PC-3 (cell line): ENCODE data around the gene TEDC1. TPM values are rescaled to one million over a fixed set of nuclear protein-coding genes. Genes with fewer than 3 reads are reported as not detected.

ENCODE experiments used
- ATAC-seq: fragments of 200-7000 bp; cut with Tn5 transposase; 2 replicates; pipeline ENCODE4 v1.9.1; 2020; ENCODE audit warnings: mild to moderate bottlenecking, moderate library complexity
- BruUV-seq: library from RNA; stranded (reverse); fragments of 400-500 nt; replicated peaks from 2 replicates; lab custom pipeline; 2021; lab: Mats Ljungman, UMichigan
- CTCF ChIA-PET: fragments of 300-600 bp; sonication (Branson Sonifier 250); formaldehyde crosslinking; loops from one replicate; lab custom pipeline; 2022; ENCODE audit warnings: antibody characterized with exemption; lab: Charles Lee
- POLR2A ChIA-PET: fragments of 300-600 bp; sonication (Branson Sonifier 250); formaldehyde crosslinking; loops from one replicate; lab custom pipeline; 2022; ENCODE audit warnings: antibody characterized with exemption; ENCODE audit not compliant: unreplicated experiment; lab: Charles Lee
- DNase-seq: peaks from one replicate; pipeline ENCODE4 v3.0.0-alpha.2; 2015
- H2AFZ ChIP-seq: fragments of 300-600 bp; sonication (generic); 2 replicates; pipeline ENCODE4 v1.6.0; 2016; ENCODE audit warnings: antibody characterized with exemption, low read length
- H3F3A ChIP-seq: fragments of 300-600 bp; sonication (generic); one replicate; pipeline ENCODE4 v1.6.0; 2017; ENCODE audit warnings: antibody characterized with exemption, low read length, control low read depth, mild to moderate bottlenecking; ENCODE audit not compliant: unreplicated experiment
- H3K27ac ChIP-seq: fragments of 300-600 bp; sonication (generic); 2 replicates; pipeline ENCODE4 v1.5.1; 2016; ENCODE audit warnings: mild to moderate bottlenecking, low read length
- H3K27me3 ChIP-seq: fragments of 300-600 bp; sonication (generic); 2 replicates; pipeline ENCODE4 v1.6.1; 2016; ENCODE audit warnings: low read length, mixed read lengths
- H3K36me3 ChIP-seq: fragments of 300-600 bp; sonication (generic); 2 replicates; pipeline ENCODE4 v1.6.1; 2016; ENCODE audit warnings: low read depth, mixed run types, low read length, mixed read lengths
- H3K4me1 ChIP-seq: fragments of 300-600 bp; sonication (generic); 2 replicates; pipeline ENCODE4 v1.5.1; 2016; ENCODE audit warnings: low read length; ENCODE audit not compliant: insufficient read depth
- H3K4me2 ChIP-seq: fragments of 300-600 bp; sonication (generic); 2 replicates; pipeline ENCODE4 v1.6.0; 2016; ENCODE audit warnings: low read length
- H3K4me3 ChIP-seq: fragments of 300-600 bp; sonication (generic); 2 replicates; pipeline ENCODE4 v1.5.1; 2016; ENCODE audit warnings: mild to moderate bottlenecking, low read length, mixed read lengths
- H3K79me2 ChIP-seq: fragments of 300-600 bp; sonication (generic); 2 replicates; pipeline ENCODE4 v1.6.1; 2017; ENCODE audit warnings: low read length, mixed read lengths
- H3K9ac ChIP-seq: fragments of 300-600 bp; sonication (generic); 2 replicates; pipeline ENCODE4 v1.6.0; 2016; ENCODE audit warnings: mild to moderate bottlenecking, low read length
- H3K9me2 ChIP-seq: fragments of 300-600 bp; sonication (generic); replicated peaks from 2 replicates; pipeline ENCODE4 v1.6.1; 2016; ENCODE audit warnings: mixed run types, low read length, mixed read lengths
- H3K9me3 ChIP-seq: fragments of 300-600 bp; sonication (generic); 2 replicates; pipeline ENCODE4 v1.6.1; 2016; ENCODE audit warnings: low read length, mixed read lengths
- H4K20me1 ChIP-seq: fragments of 300-600 bp; sonication (generic); 2 replicates; pipeline ENCODE4 v1.6.1; 2016; ENCODE audit warnings: low read length, mixed read lengths
- EZH2 ChIP-seq: fragments of 300-600 bp; sonication (generic); IDR thresholded peaks from one replicate; pipeline ENCODE4 v1.6.1; 2017; ENCODE audit warnings: antibody characterized with exemption, mild to moderate bottlenecking, low read length; ENCODE audit not compliant: unreplicated experiment
- EZH2phosphoT487 ChIP-seq: fragments of 300-600 bp; sonication (generic); IDR thresholded peaks from 2 replicates; pipeline ENCODE4 v1.6.1; 2018; ENCODE audit warnings: mild to moderate bottlenecking, antibody characterized with exemption, low read length, borderline replicate concordance
- intact Hi-C: fragments of 100-400 bp; cut with micrococcal nuclease; formaldehyde crosslinking; loops from 2 replicates; pipeline ENCODE4 v1.9.0; 2023
- total RNA-seq: library from RNA; depleted of rRNA; stranded (reverse); fragments of >200 nt; gene quantifications from 2 replicates; pipeline ENCODE4 v1.2.3, GENCODE V29; 2014
- TF ChIP-seq, protein P1 (sequence below): fragments of 300-600 bp; sonication (generic); conservative IDR thresholded peaks from 2 replicates; pipeline ENCODE4 v1.5.1; 2017; ENCODE audit warnings: antibody characterized with exemption, low read depth, mild to moderate bottlenecking, low read length

TEDC1 gene
- total RNA-seq, 1 experiment from 2014 or later = 66.7 TPM

- intact Hi-C loops = no loop called here
- TF ChIP-seq, protein P1, sequence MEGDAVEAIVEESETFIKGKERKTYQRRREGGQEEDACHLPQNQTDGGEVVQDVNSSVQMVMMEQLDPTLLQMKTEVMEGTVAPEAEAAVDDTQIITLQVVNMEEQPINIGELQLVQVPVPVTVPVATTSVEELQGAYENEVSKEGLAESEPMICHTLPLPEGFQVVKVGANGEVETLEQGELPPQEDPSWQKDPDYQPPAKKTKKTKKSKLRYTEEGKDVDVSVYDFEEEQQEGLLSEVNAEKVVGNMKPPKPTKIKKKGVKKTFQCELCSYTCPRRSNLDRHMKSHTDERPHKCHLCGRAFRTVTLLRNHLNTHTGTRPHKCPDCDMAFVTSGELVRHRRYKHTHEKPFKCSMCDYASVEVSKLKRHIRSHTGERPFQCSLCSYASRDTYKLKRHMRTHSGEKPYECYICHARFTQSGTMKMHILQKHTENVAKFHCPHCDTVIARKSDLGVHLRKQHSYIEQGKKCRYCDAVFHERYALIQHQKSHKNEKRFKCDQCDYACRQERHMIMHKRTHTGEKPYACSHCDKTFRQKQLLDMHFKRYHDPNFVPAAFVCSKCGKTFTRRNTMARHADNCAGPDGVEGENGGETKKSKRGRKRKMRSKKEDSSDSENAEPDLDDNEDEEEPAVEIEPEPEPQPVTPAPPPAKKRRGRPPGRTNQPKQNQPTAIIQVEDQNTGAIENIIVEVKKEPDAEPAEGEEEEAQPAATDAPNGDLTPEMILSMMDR = no peak
- TF ChIP-seq EZH2phosphoT487 (no peak), EZH2 (no peak)
- Histone ChIP-seq H3K27me3 (no peaks in the 10 kb centered on the region), H3K4me2 (peak overlapping the region; percentile 99), H3F3A (no peaks in the 10 kb centered on the region), H3K4me1 (peaks cover 24% of the 10 kb centered on the region), H2AFZ (no peak overlapping the region), H3K36me3 (no peaks in the 10 kb centered on the region), H3K9me2 (no peaks in the 10 kb centered on the region), H3K27ac (peak overlapping the region; percentile 72), H3K4me3 (peak overlapping the region; percentile 86), H4K20me1 (peaks cover 11% of the 10 kb centered on the region), H3K79me2 (peaks cover 13% of the 10 kb centered on the region), H3K9me3 (no peaks in the 10 kb centered on the region), H3K9ac (peak overlapping the region; percentile 87)
- TSS peak; percentile 51 for BruUV-seq
- POLR2A ChIA-PET = interaction anchor here (0.5 to 1.7 kb wide), 2 partner anchors 8 to 15 kb away, joined by 3 to 18 read pairs; no protein-coding TSS in a partner anchor
- CTCF ChIA-PET = interaction anchor here (0.6 to 2.7 kb wide), 7 partner anchors 8 to 118 kb away, joined by 3 to 24 read pairs (median 5); no protein-coding TSS in a partner anchor
- ATAC-seq (no peak), DNase-seq (no peak)
Measured at GRCh38 chr14:105488781-105489541, 2.1 kb upstream of the TEDC1 start.

GRCh38 chr14:105489542-105490266 is 1.3 kb upstream of the TEDC1 start:
- intact Hi-C loops = loop anchor here (1.0 to 2.0 kb wide), 4 partner anchors 7 to 118 kb away; no protein-coding TSS in a partner anchor
- Histone ChIP-seq H3K27ac (peak overlapping the region; percentile 72), H3K9me3 (no peaks in the 10 kb centered on the region), H3K9ac (peak overlapping the region; percentile 87), H3F3A (no peaks in the 10 kb centered on the region), H4K20me1 (peaks cover 11% of the 10 kb centered on the region), H3K9me2 (no peaks in the 10 kb centered on the region), H3K79me2 (peaks cover 13% of the 10 kb centered on the region), H3K36me3 (no peaks in the 10 kb centered on the region), H2AFZ (peak overlapping the region; percentile 86), H3K4me3 (peak overlapping the region; percentile 86), H3K4me1 (peaks cover 19% of the 10 kb centered on the region), H3K4me2 (peak overlapping the region; percentile 99), H3K27me3 (no peaks in the 10 kb centered on the region)
- TF ChIP-seq EZH2phosphoT487 (no peak), EZH2 (no peak)
- TF ChIP-seq, protein P1 = peak; percentile 71
- DNase-seq = peak; percentile 83
- no TSS peak for BruUV-seq
- ChIA-PET CTCF (interaction anchor here (0.7 to 2.7 kb wide), 7 partner anchors 9 to 119 kb away, joined by 3 to 24 read pairs (median 5); no protein-coding TSS in a partner anchor), POLR2A (interaction anchor here (0.5 to 1.7 kb wide), 2 partner anchors 9 to 16 kb away, joined by 3 to 18 read pairs; no protein-coding TSS in a partner anchor)
- ATAC-seq = peak; percentile 23
